Hepatocyte (in vitro differentiated cells): ENCODE measurements around the gene ZBP1. TPM values are rescaled to one million over a fixed set of nuclear protein-coding genes. Genes with fewer than 3 reads are reported as not detected.

Experiments
- DNase-seq: peaks from one replicate; pipeline ENCODE4 v3.0.0-alpha.2; 2016; ENCODE audit warnings: low spot score
- H2AFZ ChIP-seq: fragments of 200-600 bp; sonication (generic); 2 replicates; pipeline ENCODE4 v1.6.0; 2016; ENCODE audit warnings: antibody characterized with exemption, mild to moderate bottlenecking
- H3K27ac ChIP-seq: fragments of 200-600 bp; sonication (generic); 2 replicates; pipeline ENCODE4 v1.5.1; 2016; ENCODE audit warnings: mild to moderate bottlenecking
- H3K27me3 ChIP-seq: fragments of 200-600 bp; sonication (generic); 2 replicates; pipeline ENCODE4 v1.6.1; 2016
- H3K36me3 ChIP-seq: fragments of 200-600 bp; sonication (generic); replicated peaks from 2 replicates; pipeline ENCODE4 v1.5.1; 2016; ENCODE audit warnings: low read depth; ENCODE audit not compliant: insufficient read depth
- H3K4me1 ChIP-seq: fragments of 200-600 bp; sonication (generic); 2 replicates; pipeline ENCODE4 v1.5.1; 2016; ENCODE audit warnings: mild to moderate bottlenecking, moderate library complexity; ENCODE audit not compliant: insufficient read depth
- H3K4me2 ChIP-seq: fragments of 200-600 bp; sonication (generic); 2 replicates; pipeline ENCODE4 v1.6.0; 2016
- H3K4me3 ChIP-seq: fragments of 200-600 bp; sonication (generic); 2 replicates; pipeline ENCODE4 v1.5.1; 2016; ENCODE audit warnings: mild to moderate bottlenecking
- H3K79me2 ChIP-seq: fragments of 200-600 bp; sonication (generic); 2 replicates; pipeline ENCODE4 v1.6.0; 2017; ENCODE audit warnings: mild to moderate bottlenecking
- H3K9me2 ChIP-seq: fragments of 200-600 bp; sonication (generic); replicated peaks from 2 replicates; pipeline ENCODE4 v1.6.0; 2017; ENCODE audit warnings: mild to moderate bottlenecking; ENCODE audit not compliant: insufficient read depth
- H3K9me3 ChIP-seq: fragments of 200-600 bp; sonication (generic); 2 replicates; pipeline ENCODE4 v1.5.1; 2016; ENCODE audit warnings: low read depth, mild to moderate bottlenecking
- H4K20me1 ChIP-seq: fragments of 200-600 bp; sonication (generic); 2 replicates; pipeline ENCODE4 v1.6.0; 2016; ENCODE audit warnings: mild to moderate bottlenecking; ENCODE audit not compliant: insufficient read depth, poor library complexity, severe bottlenecking
- CTCF ChIP-seq: fragments of 200-600 bp; sonication (generic); IDR thresholded peaks from 2 replicates; pipeline ENCODE4 v1.5.1; 2016; ENCODE audit warnings: antibody characterized with exemption, mild to moderate bottlenecking; ENCODE audit not compliant: poor library complexity
- EZH2 ChIP-seq: fragments of 200-600 bp; sonication (generic); IDR thresholded peaks from 2 replicates; pipeline ENCODE4 v1.6.1; 2016; ENCODE audit warnings: antibody characterized with exemption, mild to moderate bottlenecking, borderline replicate concordance
- EZH2phosphoT487 ChIP-seq: fragments of 200-600 bp; sonication (generic); IDR thresholded peaks from one replicate; pipeline ENCODE4 v1.6.1; 2018; ENCODE audit warnings: antibody characterized with exemption, mild to moderate bottlenecking, low read depth, moderate library complexity; ENCODE audit not compliant: unreplicated experiment, severe bottlenecking
- WGBS: methylation state at CpG from one replicate; pipeline ENCODE4 v1.1.6; 2016; ENCODE audit warnings: low lambda C conversion rate; ENCODE audit errors: missing lambda C conversion rate; 5-methylcytosine and 5-hydroxymethylcytosine counted together
- polyA plus RNA-seq: library from polyadenylated mRNA; unstranded; fragments of >200 nt; fragmentation: Nextera tagmentation; extraction: Ambion mirVana; gene quantifications from 2 replicates; pipeline ENCODE4 v1.2.1, GENCODE V29; 2016
- total RNA-seq: library from RNA; depleted of rRNA; stranded (reverse); fragments of >200 nt; gene quantifications from 2 replicates; pipeline ENCODE4 v1.2.3, GENCODE V29; 2014

The ZBP1 gene
- total and polyA plus RNA-seq, 2 experiments from 2014 or later, result not detected

GRCh38 chr20:57619051-57619831 lies 985 bp downstream of the ZBP1 start:
- H3K79me2 ChIP-seq, result no peaks in the 10 kb centered on the region
- H3K4me2 ChIP-seq, result no peak overlapping the region
- H3K9me2 ChIP-seq, result no peaks in the 10 kb centered on the region
- no peak overlapping the region for H3K27ac ChIP-seq
- no peak overlapping the region for H3K4me3 ChIP-seq
- no peak for TF ChIP-seq EZH2phosphoT487
- no peak for TF ChIP-seq EZH2
- TF ChIP-seq CTCF, result no peak
- no peak for DNase-seq
- H3K9me3 ChIP-seq, result no peaks in the 10 kb centered on the region
- no peaks in the 10 kb centered on the region for H3K36me3 ChIP-seq
- no peak overlapping the region for H2AFZ ChIP-seq
- H4K20me1 ChIP-seq, result no peaks in the 10 kb centered on the region
- 85% methylated on average over 19 of the region's 19 CpGs for WGBS
- no peaks in the 10 kb centered on the region for H3K27me3 ChIP-seq
- no peaks in the 10 kb centered on the region for H3K4me1 ChIP-seq

DNA sequence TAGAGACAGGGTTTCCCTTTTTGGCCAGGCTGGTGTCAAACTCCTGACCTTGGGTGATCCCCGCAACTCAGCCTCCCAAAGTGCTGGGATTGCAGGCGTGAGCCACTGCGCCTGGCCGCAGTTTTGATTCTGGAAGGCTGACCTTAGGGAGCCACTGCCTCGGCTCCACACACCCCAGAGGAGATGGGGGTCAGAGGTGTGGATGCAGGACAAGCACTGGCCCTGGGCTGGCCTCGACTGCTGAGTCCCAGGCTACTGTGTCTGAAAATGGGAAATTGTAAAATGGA lies 1.5 kb downstream of the ZBP1 start:
- Histone ChIP-seq H3K36me3 (no peaks in the 10 kb centered on the region), H3K27ac (no peak overlapping the region), H3K27me3 (no peaks in the 10 kb centered on the region), H3K9me2 (no peaks in the 10 kb centered on the region), H4K20me1 (no peaks in the 10 kb centered on the region), H3K4me1 (no peaks in the 10 kb centered on the region), H3K4me2 (no peak overlapping the region), H2AFZ (no peak overlapping the region), H3K79me2 (no peaks in the 10 kb centered on the region), H3K4me3 (no peak overlapping the region), H3K9me3 (no peaks in the 10 kb centered on the region)
- 86% methylated on average over 6 of the region's 6 CpGs for whole genome bisulfite sequencing
- TF ChIP-seq CTCF, result no peak
- no peak for TF ChIP-seq EZH2
- no peak for TF ChIP-seq EZH2phosphoT487
- DNase-seq, result no peak

- no peak overlapping the region for H3K27ac ChIP-seq
- H3K27me3 ChIP-seq, result no peaks in the 10 kb centered on the region
- H3K79me2 ChIP-seq, result no peaks in the 10 kb centered on the region
- 78% methylated on average over 14 of the region's 14 CpGs for WGBS
- H3K36me3 ChIP-seq, result no peaks in the 10 kb centered on the region
- H4K20me1 ChIP-seq, result no peaks in the 10 kb centered on the region
- no peak overlapping the region for H3K4me2 ChIP-seq
- H3K4me3 ChIP-seq, result no peak overlapping the region
- H2AFZ ChIP-seq, result no peak overlapping the region
- no peaks in the 10 kb centered on the region for H3K4me1 ChIP-seq
- no peaks in the 10 kb centered on the region for H3K9me3 ChIP-seq
- TF ChIP-seq EZH2phosphoT487 (no peak), CTCF (no peak), EZH2 (no peak)
- no peaks in the 10 kb centered on the region for H3K9me2 ChIP-seq
- peak; percentile 39 for DNase-seq
Observed at GRCh38 chr20:57618091-57618763, 2.0 kb downstream of the ZBP1 start.
